ENCODE measurements around the gene STX17. TPM values are rescaled to one million over a fixed set of nuclear protein-coding genes. Genes with fewer than 3 reads are reported as not detected.

STX17 gene
- total and polyA plus RNA-seq, 8 donors, result 4.6 to 44.8 (median 18.0) TPM

GRCh38 chr9:99931155-99931840 is 24.8 kb downstream of the STX17 start:
- no peaks in the 10 kb centered on the region for H3K27me3 ChIP-seq
- peaks cover 0 to 37% (median 32%) of the 10 kb centered on the region in 4 donors for H3K36me3 ChIP-seq
- no peak overlapping the region for H3K4me3 ChIP-seq
- intact Hi-C loops (cut with DNase I; ENCODE audit: low total_unique reads), result no loop called here
- H3K27ac ChIP-seq, result no peak overlapping the region
- peaks cover 0 to 8% (median 6%) of the 10 kb centered on the region in 4 donors for H3K9me3 ChIP-seq
- H3K4me1 ChIP-seq, result peaks cover 0 to 7% (median 0%) of the 10 kb centered on the region in 4 donors
- WGBS, 5 donors, result 94 to 96% (median 95%) methylated on average over 6 of the region's 6 CpGs
- TF ChIP-seq POLR2AphosphoS5 (IDR thresholded peaks at IDR 0.05), result no peak
- no peak for TF ChIP-seq EP300 (IDR thresholded peaks at IDR 0.05)
- no peak for TF ChIP-seq CTCF (IDR thresholded peaks at IDR 0.05)
- no peak for TF ChIP-seq POLR2A (IDR thresholded peaks at IDR 0.05)
- no peak for DNase-seq

GRCh38 chr9:99936947-99937587 is 30.6 kb downstream of the STX17 start:
- TF ChIP-seq EP300 (IDR thresholded peaks at IDR 0.05) (no peak), POLR2AphosphoS5 (IDR thresholded peaks at IDR 0.05) (no peak), CTCF (IDR thresholded peaks at IDR 0.05) (no peak), POLR2A (IDR thresholded peaks at IDR 0.05) (no peak)
- Histone ChIP-seq H3K36me3 (peaks cover 0 to 11% (median 10%) of the 10 kb centered on the region in 4 donors), H3K9me3 (peaks cover 0 to 14% (median 7%) of the 10 kb centered on the region in 4 donors), H3K4me1 (peaks cover 0 to 7% (median 0%) of the 10 kb centered on the region in 4 donors), H3K4me3 (no peak overlapping the region), H3K27me3 (no peaks in the 10 kb centered on the region), H3K27ac (no peak overlapping the region)
- 95 to 99% (median 97%) methylated on average over 4 of the region's 4 CpGs for WGBS, 5 donors
- DNase-seq, result no peak
- intact Hi-C loops (cut with DNase I; ENCODE audit: low total_unique reads), result no loop called here

GRCh38 chr9:99947395-99947794 is 40.9 kb downstream of the STX17 start:
- H3K36me3 ChIP-seq, result peaks cover 0 to 26% (median 20%) of the 10 kb centered on the region in 4 donors
- H3K4me1 ChIP-seq, result peaks cover 0 to 8% (median 3%) of the 10 kb centered on the region in 4 donors
- intact Hi-C loops (cut with DNase I; ENCODE audit: low total_unique reads), result no loop called here
- 58 to 71% (median 60%) methylated on average over 3 of the region's 3 CpGs for WGBS, 5 donors
- no peak overlapping the region for H3K4me3 ChIP-seq
- no peaks in the 10 kb centered on the region for H3K9me3 ChIP-seq
- no peak overlapping the region for H3K27ac ChIP-seq
- no peak for TF ChIP-seq CTCF (IDR thresholded peaks at IDR 0.05)
- no peak for TF ChIP-seq EP300 (IDR thresholded peaks at IDR 0.05)
- TF ChIP-seq POLR2A (IDR thresholded peaks at IDR 0.05), result no peak
- TF ChIP-seq POLR2AphosphoS5 (IDR thresholded peaks at IDR 0.05), result no peak
- no peak for DNase-seq
- no peaks in the 10 kb centered on the region for H3K27me3 ChIP-seq

GRCh38 chr9:99948482-99948881 is 42.0 kb downstream of the STX17 start:
- intact Hi-C loops (cut with DNase I; ENCODE audit: low total_unique reads), result no loop called here

More at GRCh38 chr9:99948482-99948881, 42.0 kb downstream of the STX17 start:
- no peak for DNase-seq
- peaks cover 0 to 26% (median 20%) of the 10 kb centered on the region in 4 donors for H3K36me3 ChIP-seq
- WGBS, 5 donors, result 72 to 100% (median 99%) methylated on average over 2 of the region's 2 CpGs
- H3K9me3 ChIP-seq, result no peaks in the 10 kb centered on the region
- H3K27ac ChIP-seq, result no peak overlapping the region
- H3K4me3 ChIP-seq, result no peak overlapping the region
- peaks cover 0 to 8% (median 3%) of the 10 kb centered on the region in 4 donors for H3K4me1 ChIP-seq
- no peak for TF ChIP-seq EP300 (IDR thresholded peaks at IDR 0.05)
- no peaks in the 10 kb centered on the region for H3K27me3 ChIP-seq

Data from stomach (tissue), 9 donors.